Measurements from ENCODE around the gene FPR2.

DNA sequence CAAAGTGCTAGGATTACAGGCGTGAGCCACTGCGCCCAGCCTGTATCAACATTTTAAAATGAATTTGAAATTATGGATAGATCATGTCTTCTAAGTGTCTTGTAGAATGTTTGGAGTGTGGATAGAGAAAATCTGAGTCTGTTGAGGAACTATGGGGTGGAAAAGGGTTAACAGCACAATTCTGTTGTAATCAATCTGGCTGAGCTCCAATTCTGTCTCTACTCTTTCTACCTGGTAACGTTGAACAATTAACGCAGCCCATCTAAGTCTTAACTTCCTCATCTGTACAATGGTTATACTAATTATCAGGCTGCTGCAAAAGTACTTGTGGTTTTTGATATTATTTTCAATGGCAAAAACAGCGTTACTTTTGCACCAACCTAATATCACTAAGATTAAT lies 4.1 kb downstream of the FPR2 start:
- TF ChIP-seq, protein P1, sequence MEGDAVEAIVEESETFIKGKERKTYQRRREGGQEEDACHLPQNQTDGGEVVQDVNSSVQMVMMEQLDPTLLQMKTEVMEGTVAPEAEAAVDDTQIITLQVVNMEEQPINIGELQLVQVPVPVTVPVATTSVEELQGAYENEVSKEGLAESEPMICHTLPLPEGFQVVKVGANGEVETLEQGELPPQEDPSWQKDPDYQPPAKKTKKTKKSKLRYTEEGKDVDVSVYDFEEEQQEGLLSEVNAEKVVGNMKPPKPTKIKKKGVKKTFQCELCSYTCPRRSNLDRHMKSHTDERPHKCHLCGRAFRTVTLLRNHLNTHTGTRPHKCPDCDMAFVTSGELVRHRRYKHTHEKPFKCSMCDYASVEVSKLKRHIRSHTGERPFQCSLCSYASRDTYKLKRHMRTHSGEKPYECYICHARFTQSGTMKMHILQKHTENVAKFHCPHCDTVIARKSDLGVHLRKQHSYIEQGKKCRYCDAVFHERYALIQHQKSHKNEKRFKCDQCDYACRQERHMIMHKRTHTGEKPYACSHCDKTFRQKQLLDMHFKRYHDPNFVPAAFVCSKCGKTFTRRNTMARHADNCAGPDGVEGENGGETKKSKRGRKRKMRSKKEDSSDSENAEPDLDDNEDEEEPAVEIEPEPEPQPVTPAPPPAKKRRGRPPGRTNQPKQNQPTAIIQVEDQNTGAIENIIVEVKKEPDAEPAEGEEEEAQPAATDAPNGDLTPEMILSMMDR (IDR thresholded peaks at IDR 0.05; ENCODE audit: poor library complexity, severe bottlenecking), result no peak
- no peak for TF ChIP-seq EP300 (conservative IDR thresholded peaks at IDR 0.05; ENCODE audit: poor library complexity, severe bottlenecking)
- TF ChIP-seq EZH2 (IDR thresholded peaks at IDR 0.05; ENCODE audit: borderline replicate concordance, insufficient read depth, low read length, poor library complexity, severe bottlenecking), result no peak
